GM12875 (cell line): ENCODE results near the gene POLR1G.
A peak's percentile ranks its signal among the peaks of the same experiment; 100 is the strongest.

Experiments
- H3K4me3 ChIP-seq: one replicate; pipeline ENCODE4 v1.5.1; 2011; ENCODE audit warnings: low read depth, low read length, control low read depth
- CTCF ChIP-seq: IDR thresholded peaks from 2 replicates; pipeline ENCODE4 v1.5.1; 2011; ENCODE audit warnings: low read depth, mild to moderate bottlenecking, control low read depth, inconsistent platforms, low read length, moderate library complexity, borderline replicate concordance; ENCODE audit not compliant: insufficient read depth

POLR1G gene

GRCh38 chr19:45363861-45364459 is 42.5 kb upstream of the POLR1G start:
- no peak for TF ChIP-seq CTCF

GRCh38 chr19:45364696-45365095 is 41.7 kb upstream of the POLR1G start:
- TF ChIP-seq CTCF, result no peak
- no peak overlapping the region for H3K4me3 ChIP-seq

More at GRCh38 chr19:45363861-45364459, 42.5 kb upstream of the POLR1G start:
- no peak overlapping the region for H3K4me3 ChIP-seq

- no peak for TF ChIP-seq CTCF
- H3K4me3 ChIP-seq, result no peak overlapping the region
Observed at GRCh38 chr19:45368127-45368526, 38.3 kb upstream of the POLR1G start.

DNA sequence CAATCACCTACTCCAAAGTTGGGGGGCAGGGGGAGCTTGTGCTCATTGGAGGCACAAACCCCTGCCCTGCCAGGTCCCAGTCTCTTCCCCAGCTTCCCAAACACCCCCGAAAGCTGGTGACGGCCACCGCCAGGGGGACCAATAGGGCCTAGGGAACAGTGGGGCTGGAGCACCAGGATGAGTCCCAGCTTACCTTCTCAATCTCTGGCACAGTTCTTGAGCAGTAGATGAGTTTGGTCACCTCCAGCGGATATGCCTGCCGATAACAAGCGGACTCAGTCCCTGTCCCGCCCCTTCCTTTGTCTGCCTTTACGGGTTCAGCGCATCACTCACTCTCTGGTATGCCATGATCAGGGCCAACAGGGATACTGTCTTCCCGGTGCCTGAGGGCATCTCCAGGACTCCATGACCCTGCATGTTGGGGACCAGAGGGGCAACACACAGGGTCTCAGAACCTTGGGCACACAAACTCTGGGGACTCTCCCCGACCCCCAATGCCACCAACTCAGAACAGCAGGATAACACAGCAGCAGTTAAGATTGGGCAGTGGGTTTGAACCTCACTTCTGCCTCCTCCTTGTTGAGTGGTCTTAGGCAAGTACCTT is 37.6 kb upstream of the POLR1G start:
- H3K4me3 ChIP-seq, result no peak overlapping the region
- no peak for TF ChIP-seq CTCF

DNA sequence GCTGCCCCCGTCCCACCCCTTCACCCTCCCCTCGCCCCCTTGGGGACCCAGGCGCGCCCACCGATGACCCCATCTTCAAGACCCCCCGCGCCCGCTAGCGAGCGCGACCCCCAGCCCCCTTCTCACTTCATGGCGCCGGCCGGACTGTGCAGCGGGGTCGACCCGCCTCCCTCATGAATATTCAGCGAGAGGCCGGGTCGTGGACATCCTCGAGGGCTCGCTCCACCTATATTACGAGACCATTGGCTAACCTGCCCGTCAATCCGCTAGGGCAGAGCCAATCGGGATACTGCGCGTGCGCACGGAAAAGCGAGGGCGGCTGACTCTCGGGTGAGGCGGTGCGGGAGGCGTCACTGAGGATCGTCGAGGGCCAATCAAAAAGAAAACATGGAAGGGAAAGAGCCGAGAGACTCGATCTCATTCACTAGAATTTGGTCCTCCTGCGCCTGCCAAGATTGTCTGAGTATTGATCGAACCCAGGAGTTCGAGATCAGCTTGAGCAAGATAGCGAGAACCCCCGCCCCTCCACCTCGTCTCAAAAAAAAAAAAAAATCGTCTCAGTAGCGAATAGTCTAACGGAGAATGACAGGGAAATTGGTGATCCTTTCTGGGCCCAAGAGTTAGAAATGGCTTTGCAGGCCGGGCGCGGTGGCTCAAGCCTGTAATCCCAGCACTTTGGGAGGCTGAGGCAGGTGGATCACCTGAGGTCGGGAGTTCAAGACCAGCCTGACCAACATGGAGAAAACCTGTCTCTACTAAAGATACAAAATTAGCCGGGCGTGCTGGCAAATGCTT is 35.8 kb upstream of the POLR1G start, which contains the start of gene ERCC2:
Gene ERCC2 (minus strand): TSS at position 164 of the 795 bp plus-strand sequence. CDS start 33 bp downstream, at position 131.
- TF ChIP-seq CTCF, result no peak
- H3K4me3 ChIP-seq, result peak within 1 kb of the TSS; percentile 79

GRCh38 chr19:45376045-45376724 is 30.3 kb upstream of the POLR1G start:
- H3K4me3 ChIP-seq, result no peak overlapping the region
- no peak for TF ChIP-seq CTCF
